ENCODE data around the gene RAB4A.

RAB4A gene

DNA sequence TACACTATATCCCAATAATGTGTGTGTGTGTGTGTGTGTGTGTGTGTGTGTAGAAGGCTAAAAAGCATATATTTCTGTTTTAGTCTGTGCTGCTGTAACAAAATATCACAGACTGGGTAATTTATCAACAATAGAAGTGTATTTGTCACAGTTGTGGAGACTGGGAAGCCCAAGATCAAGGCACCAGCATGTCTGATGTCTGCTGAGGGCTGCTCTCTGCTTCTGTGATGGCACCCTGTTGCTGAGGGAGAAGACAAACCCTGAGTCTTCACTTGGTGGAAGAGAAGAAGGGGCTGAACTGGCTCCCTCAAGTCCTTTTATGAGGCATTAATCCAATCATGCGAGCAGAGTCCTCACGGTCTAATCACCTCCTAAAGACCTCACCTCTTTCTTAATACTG lies 23.0 kb upstream of the RAB4A start:
- no peak for FAIRE-seq

- FAIRE-seq: no peak
Observed at GRCh38 chr1:229248821-229249817, 21.8 kb upstream of the RAB4A start.

GRCh38 chr1:229249854-229250644 lies 20.9 kb upstream of the RAB4A start:
- no peak for FAIRE-seq

- FAIRE-seq: no peak
Observed at GRCh38 chr1:229251185-229251584, 19.7 kb upstream of the RAB4A start.

- FAIRE-seq: no peak
Observed at GRCh38 chr1:229252228-229252984, 18.5 kb upstream of the RAB4A start.

GRCh38 chr1:229253151-229253974 lies 17.5 kb upstream of the RAB4A start:
- FAIRE-seq: no peak

GRCh38 chr1:229254910-229255541 lies 15.9 kb upstream of the RAB4A start:
- FAIRE-seq: no peak

GRCh38 chr1:229258031-229258756 lies 12.7 kb upstream of the RAB4A start:
- FAIRE-seq: peak; percentile 97

GRCh38 chr1:229258757-229259060 lies 12.2 kb upstream of the RAB4A start:
- FAIRE-seq: no peak

GRCh38 chr1:229260297-229260696 lies 10.6 kb upstream of the RAB4A start:
- FAIRE-seq: no peak

DNA sequence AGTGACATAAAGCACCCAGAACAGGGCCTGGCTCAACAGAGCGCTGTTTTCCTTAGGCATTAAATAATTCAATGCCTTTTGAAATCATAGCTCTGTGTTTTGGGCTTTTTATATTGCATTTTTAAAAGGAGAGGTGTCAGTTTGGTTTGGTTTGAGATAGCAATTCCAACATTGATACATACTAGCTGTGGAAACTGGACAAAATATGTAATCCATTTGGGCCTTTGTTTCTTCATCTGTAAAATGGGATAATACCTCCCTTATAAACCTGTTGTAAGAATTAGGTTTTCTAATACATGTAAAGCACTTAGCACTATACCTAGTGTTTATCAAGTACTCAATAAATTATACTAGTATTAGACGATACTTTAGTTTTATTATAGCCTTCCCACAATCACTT lies 8.7 kb upstream of the RAB4A start:
- no peak for FAIRE-seq

- no peak for FAIRE-seq
Observed at GRCh38 chr1:229263254-229263653, 7.7 kb upstream of the RAB4A start.

DNA sequence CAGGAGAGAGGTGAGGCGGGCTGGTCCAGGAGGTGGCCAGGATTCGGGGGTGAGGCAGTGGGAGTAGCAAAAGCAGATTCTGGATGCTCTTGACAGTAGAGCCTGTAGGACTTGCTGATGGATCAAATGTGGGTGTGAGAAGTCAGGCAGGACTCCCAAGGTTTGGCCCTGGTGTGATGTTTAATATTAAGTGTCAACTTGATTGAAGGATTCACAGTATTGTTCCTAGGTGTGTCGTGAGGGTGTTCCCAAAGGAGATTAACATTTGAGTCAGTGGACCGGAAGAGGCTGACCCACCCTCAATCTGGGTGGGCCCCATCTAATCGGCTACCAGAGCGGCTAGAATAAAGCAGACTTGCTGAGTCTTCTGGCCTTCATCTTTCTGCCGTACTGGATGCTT lies 6.8 kb upstream of the RAB4A start:
- FAIRE-seq: no peak

GRCh38 chr1:229264487-229264886 lies 6.4 kb upstream of the RAB4A start:
- FAIRE-seq: no peak

- FAIRE-seq: no peak
Observed at GRCh38 chr1:229266274-229266673, 4.6 kb upstream of the RAB4A start.

- no peak for FAIRE-seq
Observed at GRCh38 chr1:229266832-229267500, 3.9 kb upstream of the RAB4A start.

DNA sequence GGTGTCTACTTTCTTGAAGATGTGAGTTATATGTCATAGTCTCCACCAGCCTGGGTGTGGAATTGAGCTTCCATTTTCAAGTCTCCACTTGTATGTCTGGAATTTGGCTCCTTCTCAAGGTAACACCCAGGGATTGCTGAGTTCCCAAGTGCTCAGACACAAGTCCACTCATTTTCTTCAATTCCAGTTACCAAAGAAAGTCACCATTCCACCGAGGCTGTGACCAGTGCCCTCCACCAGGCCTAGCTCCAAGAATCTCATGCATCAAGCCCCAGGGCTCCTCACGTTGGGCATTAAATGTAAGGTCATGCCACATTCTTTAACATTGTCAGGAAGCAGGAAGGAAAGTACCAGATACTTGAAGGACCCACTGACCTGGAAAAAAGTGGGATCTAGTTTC lies 2.4 kb upstream of the RAB4A start:
- FAIRE-seq: no peak

DNA sequence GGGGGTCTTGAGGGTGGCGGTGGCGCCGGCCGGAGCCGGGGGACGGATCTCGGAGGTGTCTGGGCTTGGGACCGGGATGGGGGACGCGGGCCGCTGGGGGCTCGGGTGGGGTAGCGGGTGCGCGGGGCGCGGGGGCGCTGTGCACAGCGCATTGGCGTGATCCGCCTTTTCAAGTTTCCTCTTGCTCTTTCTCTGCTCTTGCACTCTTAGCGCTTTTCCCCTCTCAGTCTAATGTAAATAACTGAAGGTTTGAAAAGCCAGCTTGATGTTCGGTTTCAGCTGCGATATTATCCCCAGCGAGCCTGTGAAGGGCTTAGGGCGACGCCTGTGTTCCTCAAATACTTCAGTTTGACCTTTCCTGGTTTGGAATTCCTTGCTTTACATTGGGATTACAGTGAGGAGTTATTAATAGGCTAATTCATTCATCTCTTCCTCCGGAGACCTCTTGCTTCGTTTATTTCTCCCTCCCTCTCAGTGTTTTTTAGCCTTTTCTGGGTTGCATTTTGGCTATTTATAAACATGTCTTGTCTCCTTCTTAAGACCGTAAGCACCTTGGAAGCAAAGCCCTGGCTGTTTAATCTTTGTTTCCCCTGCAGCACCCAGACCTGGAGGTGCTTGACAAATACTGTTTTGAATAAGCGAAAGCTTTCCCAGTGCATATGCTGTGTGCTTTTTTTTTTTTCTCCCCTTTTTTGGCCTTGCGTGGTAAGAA lies 693 bp downstream of the RAB4A start:
- no peak for FAIRE-seq

DNA sequence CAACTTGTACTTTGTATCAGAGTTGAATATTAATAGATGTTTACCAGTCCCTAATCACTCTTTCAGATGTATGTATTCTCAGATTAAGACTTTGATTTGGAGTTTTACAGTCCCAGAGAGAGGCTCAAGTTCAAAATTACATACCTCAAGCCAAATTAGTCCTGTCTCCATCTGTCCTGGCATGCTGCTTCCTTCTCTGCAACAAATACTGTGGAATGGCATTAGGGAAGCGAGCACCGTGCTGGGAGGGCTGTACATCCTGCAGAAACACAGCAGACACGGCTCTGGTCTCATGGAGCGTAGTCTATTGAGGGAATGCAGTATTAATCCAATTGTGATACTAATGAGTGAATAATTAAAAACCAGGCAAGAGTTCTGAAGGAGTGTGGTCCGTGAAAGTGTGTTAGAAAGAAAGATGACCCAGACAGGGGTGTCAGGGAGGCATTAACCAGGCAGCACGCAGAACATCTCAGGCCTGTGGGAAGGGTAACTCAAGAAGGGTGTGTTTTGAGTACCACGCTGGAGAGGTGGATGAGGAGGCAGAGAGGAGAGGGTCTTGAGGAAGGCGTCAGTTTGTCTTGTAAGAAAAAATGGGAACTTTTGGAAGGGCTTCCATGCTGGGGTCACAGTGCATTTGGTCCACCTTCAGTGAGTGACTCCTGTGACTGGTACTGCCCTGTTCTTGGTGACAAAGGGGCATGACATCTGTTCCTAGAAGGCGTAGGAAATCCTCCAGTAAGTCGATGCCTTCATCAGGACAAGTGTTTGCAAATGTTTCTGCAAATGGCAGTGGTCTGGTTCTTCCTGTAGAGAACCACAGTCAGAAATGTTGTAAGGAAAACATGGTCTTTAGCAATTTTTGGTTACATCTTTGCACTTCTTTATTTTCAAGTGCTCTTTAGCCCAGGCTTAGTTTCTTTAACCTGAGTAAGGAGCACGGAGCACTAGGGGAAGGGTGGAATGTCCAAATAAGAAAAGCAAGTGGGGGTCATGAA lies 1.6 kb downstream of the RAB4A start:
- FAIRE-seq: no peak

Measured in TTC549 (cell line).